Measurements from ENCODE around the gene EDRF1. TPM values are rescaled to one million over a fixed set of nuclear protein-coding genes. Genes with fewer than 3 reads are reported as not detected.

Gene EDRF1
- total RNA-seq, 6 donors from 2014 or later = 12.0 to 47.1 (median 19.4) TPM

DNA sequence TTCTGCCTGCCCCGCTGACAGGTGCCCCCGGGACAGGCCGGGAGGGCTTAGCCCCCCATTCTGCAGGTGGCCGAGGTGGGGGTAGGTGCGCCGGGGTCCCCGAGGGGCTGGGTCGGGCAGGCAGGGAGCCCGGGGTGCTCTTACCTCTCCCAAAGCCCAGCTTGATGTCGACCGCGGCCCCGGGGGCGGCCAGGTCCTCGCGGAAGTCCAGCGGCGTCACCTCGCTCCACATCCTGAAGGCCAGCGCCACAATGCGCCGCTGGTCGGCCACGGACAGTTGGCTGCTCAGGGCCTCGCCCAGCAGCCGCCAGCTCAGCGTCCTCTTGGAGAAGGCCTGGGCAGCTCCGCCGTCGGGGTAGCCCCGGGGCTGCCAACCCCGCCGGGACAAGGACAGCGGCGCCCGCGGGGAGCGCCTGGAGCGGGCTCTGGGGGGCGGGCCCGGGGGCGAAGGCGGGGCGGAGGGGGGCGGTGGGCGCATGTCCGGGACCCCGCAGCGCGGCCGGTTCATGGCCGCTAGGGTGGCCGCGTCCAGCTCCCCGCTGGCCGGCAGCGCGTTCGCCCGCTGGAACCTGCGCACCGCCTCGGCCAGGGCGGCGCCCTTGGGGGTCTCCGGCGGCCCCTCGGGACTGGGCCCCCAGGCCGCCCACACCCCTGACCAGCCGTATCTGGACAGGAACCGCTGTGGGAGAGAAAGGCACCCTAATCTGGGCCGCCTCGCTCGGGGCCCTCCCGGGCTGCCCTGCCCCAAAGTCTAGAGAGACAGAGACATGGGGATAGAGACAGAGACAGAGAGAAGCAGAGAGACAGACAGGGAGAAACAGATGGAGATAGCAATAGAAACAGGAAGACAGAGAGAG is 54.4 kb downstream of the EDRF1 start:
- Histone ChIP-seq H3K4me1 (no peaks in the 10 kb centered on the region), H3K4me3 (peak overlapping the region in 1 of 4 donors; percentile 10), H3K27ac (no peak overlapping the region), H3K36me3 (no peaks in the 10 kb centered on the region), H3K27me3 (no peaks in the 10 kb centered on the region), H3K9me3 (no peaks in the 10 kb centered on the region)
- DNase-seq = peak in 1 of 2 donors; percentile 82
- no peak for ATAC-seq (ENCODE audit: low FRiP score in 2 of 2)
- 62 to 92% methylated on average over 12 to 18 of the region's 75 CpGs for WGBS, 2 donors
- TF ChIP-seq POLR2AphosphoS5 (IDR thresholded peaks at IDR 0.05) (no peak), CTCF (IDR thresholded peaks at IDR 0.05) (no peak), EP300 (IDR thresholded peaks at IDR 0.05) (no peak), POLR2A (IDR thresholded peaks at IDR 0.05) (no peak)

DNA sequence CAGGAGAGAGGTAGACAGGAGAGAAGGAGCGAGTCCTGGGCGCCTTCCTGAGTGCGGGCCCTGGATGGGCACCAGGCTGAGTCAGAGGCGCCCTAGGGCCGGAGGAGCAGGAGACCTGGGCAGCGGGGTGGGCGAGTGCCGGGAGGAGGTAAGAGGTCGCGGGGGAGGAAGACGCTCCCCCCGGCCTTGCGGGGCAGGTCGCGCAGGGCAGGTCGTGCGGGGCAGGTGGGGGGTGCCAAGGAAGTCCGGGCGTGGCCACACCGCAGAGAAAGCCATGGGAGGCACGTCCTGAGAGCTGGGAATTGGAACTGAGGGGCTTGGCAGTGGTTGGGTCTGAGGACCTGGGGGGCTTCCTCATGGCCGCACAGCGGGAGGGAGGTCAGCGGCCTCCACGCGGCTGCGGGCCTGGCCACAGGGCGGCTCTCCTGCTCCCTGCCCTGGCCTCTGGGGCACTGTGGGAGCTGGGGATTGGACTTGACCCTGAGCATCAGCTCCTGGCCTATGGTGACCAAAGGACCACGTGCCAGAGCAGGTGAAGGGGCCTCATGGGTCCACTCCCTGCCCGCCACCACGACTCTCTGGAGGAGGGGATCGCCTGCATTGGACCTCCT is 55.2 kb downstream of the EDRF1 start:
- DNase-seq = peak in 1 of 2 donors; percentile 76
- TF ChIP-seq CTCF (IDR thresholded peaks at IDR 0.05) = no peak
- no peak for TF ChIP-seq EP300 (IDR thresholded peaks at IDR 0.05)
- no peak for TF ChIP-seq POLR2AphosphoS5 (IDR thresholded peaks at IDR 0.05)
- TF ChIP-seq POLR2A (IDR thresholded peaks at IDR 0.05) = no peak
- 92 to 94% methylated on average over 29 to 31 of the region's 32 CpGs for WGBS, 2 donors
- no peak overlapping the region for H3K27ac ChIP-seq
- H3K36me3 ChIP-seq = no peaks in the 10 kb centered on the region
- no peaks in the 10 kb centered on the region for H3K9me3 ChIP-seq
- H3K4me3 ChIP-seq = no peak overlapping the region
- peak in 1 of 2 donors; percentile 13 for ATAC-seq (ENCODE audit: low FRiP score in 2 of 2)
- no peaks in the 10 kb centered on the region for H3K27me3 ChIP-seq
- H3K4me1 ChIP-seq = no peaks in the 10 kb centered on the region

DNA sequence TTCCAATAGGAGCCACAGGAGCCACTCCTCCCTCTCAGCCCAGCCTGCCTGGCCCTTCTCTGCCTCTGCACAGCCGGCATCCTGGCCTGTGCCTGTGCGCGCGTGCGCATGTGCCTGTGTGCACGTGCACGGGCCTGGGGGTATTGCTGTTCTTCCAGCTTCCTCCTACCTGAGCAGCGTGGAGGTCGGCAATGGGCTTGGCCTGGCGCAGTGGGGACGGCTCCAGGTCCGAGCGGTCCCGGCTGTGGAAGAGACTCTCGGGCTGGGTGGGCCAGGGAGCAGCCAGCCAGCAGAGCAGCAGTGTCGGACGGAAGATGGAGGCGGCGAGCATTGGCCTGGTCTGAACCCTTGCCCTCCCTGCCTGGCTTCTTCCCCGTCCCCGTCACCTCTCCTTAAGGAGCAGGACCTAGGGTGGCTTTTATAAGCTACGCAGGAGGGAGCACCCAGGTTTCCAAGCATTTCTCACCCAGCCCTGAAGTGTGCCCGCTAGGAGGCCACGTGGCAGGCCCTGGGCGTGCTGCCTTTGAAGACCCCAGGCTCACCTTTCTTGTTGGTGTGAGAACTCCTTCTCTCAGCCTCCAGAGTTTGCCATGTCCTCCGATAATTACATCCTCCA is 56.1 kb downstream of the EDRF1 start, which contains the start of gene MMP21:
Gene MMP21, minus strand, starts transcription at position 331 of the 616 bp plus-strand sequence. Its CDS starts 0 bp downstream, at position 331.
- Histone ChIP-seq H3K27me3 (no peaks in the 10 kb centered on the region), H3K36me3 (no peaks in the 10 kb centered on the region), H3K27ac (no peak within 1 kb of the TSS), H3K4me1 (no peaks in the 10 kb centered on the region), H3K4me3 (no peak within 1 kb of the TSS), H3K9me3 (no peaks in the 10 kb centered on the region)
- TF ChIP-seq CTCF (IDR thresholded peaks at IDR 0.05) (no peak), POLR2AphosphoS5 (IDR thresholded peaks at IDR 0.05) (no peak), POLR2A (IDR thresholded peaks at IDR 0.05) (no peak), EP300 (IDR thresholded peaks at IDR 0.05) (no peak)
- DNase-seq = peak in 1 of 2 donors; percentile 76
- ATAC-seq (ENCODE audit: low FRiP score in 2 of 2) = no peak
- 93 to 94% methylated on average over 24 to 26 of the region's 26 CpGs for WGBS, 2 donors

DNA sequence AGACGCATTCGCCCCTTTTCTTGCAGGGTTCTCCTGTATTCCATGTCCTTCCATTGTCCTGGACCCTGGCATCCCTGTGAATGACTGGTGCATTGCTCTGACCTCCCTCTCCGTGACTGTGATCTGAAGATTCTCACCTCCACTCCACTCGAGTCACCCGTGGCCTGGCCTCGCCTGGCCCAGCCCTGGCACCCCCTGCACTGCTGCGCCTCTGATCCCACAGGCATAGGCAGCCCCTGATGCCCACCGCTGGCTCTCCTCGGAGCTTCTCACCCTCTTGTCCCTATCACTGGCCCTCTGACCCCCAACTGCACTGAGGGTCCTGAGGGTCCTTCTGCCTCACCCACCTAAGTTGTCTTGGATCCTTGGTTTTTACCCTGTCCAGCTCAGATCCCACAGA is 58.3 kb downstream of the EDRF1 start:
- DNase-seq = no peak
- 91 to 94% methylated on average over 9 of the region's 9 CpGs for WGBS, 2 donors
- Histone ChIP-seq H3K4me1 (no peaks in the 10 kb centered on the region), H3K27ac (no peak overlapping the region), H3K27me3 (no peaks in the 10 kb centered on the region), H3K4me3 (no peak overlapping the region), H3K36me3 (no peaks in the 10 kb centered on the region), H3K9me3 (no peaks in the 10 kb centered on the region)
- no peak for ATAC-seq (ENCODE audit: low FRiP score in 2 of 2)
- no peak for TF ChIP-seq POLR2AphosphoS5 (IDR thresholded peaks at IDR 0.05)
- no peak for TF ChIP-seq EP300 (IDR thresholded peaks at IDR 0.05)
- TF ChIP-seq POLR2A (IDR thresholded peaks at IDR 0.05) = no peak
- no peak for TF ChIP-seq CTCF (IDR thresholded peaks at IDR 0.05)

All from upper lobe of left lung (tissue), 6 donors.